Anterior cingulate cortex (tissue), 58 donors: ENCODE results near the gene MAP7.

ENCODE experiments used
- DNase-seq, 58 donors: peaks; one replicate each; lab custom pipeline; 2025; lab: John Stamatoyannopoulos, UW

MAP7 gene

DNA sequence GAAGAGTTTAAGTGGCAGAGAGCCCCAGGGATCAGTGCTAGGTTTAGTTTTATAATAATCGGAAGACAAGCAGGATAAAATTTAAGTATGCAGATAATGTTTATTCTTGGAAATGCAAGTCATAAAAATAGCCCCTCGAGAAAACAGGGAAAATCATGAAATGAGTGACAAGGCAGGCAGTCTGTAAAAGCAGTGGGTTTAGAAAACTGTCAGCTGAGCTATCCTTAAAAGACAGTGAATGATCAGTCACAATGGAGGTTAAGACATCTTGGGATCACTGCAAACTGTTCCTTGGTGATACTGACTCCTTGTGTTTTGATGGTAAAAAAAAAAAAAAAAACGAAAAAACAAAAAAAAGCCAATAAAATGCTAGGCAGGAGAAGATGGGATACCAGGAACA is 199.3 kb downstream of the MAP7 start:
- DNase-seq, result no peak

DNA sequence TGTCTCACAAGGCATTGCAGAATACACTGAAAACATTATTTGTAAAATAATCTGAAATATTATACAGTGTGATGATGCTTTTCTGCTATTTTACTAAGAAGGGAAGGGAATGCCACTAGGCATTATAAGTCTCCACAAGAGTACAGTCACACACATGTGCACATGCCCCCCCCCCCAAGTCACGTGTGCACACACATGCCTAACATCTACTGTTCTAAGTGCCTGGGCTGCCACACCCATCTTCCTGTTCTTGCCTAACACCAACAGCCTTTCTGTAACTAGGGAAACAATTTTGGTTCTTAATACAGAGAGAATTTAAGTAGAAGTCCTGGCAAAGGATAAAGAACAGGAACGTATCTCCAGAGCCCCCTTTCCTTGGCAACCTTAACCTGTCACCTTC is 202.4 kb downstream of the MAP7 start:
- no peak for DNase-seq

DNA sequence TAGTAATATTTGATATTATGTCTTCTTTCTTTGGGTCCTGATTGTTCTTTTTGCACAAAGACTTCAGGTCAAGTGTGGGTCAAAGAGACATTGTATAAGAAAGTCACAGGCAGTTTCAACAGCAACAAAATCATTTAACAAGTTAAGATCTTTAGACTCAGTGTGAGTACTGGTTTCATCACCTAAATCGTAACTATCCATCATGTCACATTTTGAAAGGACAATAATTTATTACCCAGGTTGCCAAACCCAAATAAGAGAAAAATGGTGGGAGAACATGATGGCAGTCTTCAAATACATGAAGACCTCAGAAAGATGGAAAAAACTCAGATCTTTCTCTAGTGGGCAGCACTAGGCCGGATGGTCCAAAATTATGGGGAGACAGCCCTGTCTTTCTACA is 205.1 kb downstream of the MAP7 start:
- no peak for DNase-seq

DNA sequence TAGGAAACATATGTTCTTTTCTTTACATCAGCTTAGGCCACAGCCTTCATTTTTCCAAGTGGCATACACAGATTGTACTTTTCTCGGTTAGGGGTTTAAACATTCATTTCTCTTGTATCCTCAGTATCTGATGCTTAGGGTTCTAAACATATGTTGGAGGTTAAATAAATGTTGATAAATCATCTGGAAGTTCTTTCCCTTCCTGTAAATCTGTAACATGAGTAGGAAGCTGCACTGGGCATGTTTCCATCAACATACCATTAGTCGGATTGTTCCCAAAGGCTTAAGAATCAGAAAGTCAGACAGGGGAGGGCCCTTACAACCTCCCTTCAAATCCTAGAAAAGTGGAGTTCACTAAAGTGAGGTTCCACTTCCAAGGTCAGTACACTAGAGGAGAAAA is 205.8 kb downstream of the MAP7 start:
- DNase-seq, result no peak

DNA sequence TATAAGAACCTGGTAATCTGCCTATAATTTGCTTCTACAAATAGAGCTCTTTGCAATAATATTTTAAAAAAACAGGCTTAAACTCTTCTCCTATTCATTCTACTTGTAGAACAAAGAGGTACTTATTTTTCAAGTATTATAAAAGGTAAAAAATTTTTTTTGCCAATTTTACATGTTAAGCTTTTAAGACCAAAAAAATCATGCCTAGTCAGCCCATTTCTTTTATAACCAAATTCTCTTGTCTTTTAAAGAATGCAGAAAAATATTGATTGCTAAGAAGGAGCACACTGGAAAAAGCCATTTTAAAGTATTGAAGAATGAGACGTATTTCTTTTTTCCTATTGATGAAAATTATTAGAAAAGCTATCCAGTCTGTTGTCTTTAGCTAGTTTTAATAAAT is 206.5 kb downstream of the MAP7 start:
- no peak for DNase-seq

DNA sequence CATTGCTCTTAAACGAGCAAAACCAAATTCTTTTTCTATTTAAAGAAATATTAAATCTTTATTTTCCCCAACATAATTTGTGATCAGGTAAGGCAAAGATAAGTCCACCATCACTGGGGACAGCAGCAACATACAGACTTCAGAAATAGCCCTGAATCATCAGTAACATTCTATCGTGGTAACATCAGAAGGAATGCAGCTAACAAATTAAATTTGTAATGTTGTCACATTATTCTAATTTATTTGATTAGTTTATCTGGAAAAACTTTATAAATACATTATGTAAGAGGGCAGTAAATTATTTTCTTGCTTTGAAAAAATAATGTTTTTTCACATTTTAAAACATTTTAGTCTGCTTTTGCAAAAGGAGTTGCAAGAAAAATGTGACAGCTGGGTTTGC is 206.9 kb downstream of the MAP7 start:
- no peak for DNase-seq

DNA sequence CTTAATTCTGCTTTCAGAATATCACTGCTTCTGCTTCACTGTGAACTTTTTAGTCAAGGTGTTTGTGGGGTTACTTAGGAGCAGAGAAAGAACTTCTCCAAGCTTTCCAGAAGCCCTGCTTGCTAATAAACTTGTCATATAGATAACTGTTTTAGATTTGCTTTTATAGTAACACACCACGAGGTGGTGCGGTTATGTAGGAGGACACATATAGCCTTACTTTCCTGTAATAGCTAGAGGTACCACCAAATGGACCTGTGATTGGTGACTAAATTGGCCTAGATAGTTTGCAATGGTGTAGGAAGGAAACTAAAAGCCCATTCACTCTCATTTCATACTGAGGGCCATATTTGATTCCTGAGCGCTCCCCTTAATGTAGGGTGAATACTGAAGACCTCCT is 208.3 kb downstream of the MAP7 start:
- DNase-seq, result peak in 1 of 58 donors; percentile 15

DNA sequence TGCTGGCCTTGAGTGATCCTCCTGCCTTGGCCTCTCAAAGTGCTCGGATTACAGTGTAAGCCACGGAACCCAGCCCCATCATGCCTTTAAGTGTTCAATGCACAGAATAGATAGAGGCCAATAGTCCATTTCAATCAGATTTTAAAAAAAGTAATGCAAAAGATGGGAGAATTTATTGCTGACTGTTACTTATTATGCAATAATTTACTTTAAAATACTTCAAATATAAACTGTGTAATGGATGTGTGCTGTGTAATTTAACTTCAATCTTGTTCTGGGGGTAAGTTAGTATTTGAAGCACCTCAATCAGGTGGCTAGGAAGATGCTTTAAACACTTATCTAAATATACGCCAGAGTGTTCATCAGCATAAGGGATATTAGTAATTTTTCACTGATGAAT is 208.9 kb downstream of the MAP7 start:
- no peak for DNase-seq

DNA sequence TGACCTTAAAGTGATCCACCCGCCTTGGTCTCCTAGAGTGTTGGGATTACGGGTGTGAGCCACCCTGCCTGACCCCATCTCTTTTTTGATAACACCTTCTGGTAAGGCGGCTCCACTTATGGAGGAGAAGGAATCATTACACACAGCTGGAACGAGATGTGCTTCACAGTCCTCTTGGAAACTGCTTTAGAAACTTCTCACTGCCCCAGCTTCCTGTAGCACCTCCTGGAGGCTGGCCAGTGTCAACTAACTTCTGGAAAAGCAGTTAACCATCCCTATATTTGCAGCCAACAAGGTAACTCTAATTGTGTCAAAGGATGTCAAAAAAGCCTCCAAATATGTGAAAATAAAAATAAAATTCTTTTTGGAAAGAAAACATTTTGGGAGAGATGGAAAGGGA is 211.7 kb downstream of the MAP7 start:
- DNase-seq, result no peak

DNA sequence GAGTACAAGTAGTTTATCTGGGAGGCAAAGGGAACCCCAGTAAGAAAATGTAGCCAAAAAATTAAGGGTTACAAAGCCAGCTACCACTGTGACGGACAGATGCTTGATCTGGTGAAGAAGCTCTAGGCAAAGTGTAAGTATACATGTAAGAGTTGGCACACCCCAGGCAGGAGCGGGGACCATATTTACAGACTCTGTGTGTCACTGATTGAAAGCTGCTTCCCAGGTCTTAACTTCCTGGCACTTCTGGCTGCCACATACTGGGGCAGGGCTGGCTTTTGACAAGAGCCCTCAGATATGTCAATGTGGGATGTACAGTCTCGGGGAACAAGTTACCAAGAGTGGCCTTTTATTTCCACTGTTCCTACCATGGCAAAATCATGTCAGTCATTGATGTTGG is 212.6 kb downstream of the MAP7 start:
- no peak for DNase-seq

DNA sequence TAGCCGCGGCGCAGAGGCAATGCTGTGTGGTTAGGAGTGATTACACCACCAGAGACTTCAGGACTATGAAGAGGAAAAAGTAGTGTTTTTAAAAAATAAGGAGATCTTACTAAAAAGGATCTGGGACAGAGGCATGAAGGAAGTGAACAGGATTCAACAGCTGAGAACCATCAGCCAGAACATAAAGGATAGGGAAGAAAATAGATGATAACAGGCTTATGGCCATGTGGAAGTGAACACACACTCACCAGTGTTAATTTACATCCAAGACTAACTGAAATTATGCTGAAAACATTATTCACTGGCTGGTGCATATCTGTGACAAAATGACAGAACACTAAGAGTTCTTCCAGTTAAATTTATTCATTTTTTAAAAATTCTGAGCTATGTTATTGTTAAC is 213.1 kb downstream of the MAP7 start:
- peak in 1 of 58 donors; percentile 14 for DNase-seq

DNA sequence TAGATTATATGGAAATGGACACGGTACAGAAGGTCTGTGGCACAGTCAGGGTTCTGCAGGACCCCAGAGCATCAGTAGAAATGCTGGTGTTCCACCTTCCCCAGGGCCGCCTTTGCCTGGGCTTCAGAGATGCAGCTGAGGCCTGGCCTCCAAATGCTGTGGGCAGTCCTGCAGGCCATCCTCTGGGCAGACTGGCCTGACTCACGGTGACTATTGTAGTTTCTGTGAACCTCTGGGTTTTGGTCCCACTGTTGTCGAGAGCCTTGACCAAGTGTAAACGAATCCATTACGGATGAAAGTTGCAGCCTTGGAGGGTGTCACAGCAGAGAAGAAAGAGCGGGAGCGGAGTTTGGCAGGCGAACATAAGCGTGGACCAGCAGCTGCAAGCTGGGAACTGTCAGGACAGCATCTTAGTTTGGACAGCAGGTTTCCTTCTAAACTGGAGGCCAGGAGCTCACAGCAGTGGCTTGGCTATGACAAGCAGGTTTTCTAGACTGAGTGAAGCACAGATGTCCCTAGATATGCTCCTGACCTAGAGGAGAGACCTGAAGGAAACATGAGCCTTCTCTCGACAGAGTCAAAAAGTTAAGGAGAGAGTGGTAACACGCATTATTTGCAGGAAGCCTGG is 214.4 kb downstream of the MAP7 start:
- DNase-seq, result peak in 10 of 58 donors; percentile 11 to 33 (median 23)

DNA sequence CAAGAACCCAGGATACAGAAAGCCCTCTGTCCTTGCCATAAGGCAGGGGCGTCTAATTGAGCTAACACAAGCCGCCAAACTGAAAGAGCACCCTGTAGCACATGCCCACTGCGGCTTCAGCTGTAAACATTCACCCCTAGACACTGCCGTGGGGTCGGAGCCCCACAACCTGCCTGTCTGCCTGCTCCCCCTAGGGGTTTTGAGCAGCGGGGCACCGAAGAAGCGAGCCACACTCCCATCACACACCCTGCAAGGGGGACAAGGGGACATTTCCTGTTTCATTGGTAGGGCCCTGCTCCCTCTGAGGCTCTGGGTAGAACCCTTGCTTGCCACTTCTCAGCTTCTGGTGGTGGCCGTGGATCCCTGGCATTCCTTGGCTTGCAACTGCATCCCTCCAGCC is 215.4 kb downstream of the MAP7 start:
- DNase-seq, result peak in 1 of 58 donors; percentile 29

DNA sequence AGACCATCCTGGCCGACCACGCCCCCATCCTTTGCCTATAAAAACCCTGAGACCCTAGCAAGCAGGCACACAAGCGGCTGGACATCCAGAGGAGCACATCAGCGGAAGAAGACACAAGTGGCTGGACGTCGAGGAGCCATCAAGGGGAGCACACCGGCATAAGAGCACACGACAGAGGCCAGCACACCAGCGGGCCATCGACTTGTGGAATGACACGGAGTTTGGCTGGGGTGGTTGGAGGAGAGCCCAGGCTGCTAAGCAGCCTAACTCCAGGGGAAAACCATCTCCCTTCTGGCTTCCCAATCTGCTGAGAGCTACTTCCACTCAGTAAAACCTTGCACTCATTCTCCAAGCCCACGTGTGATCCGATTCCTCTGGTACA is 215.8 kb downstream of the MAP7 start:
- peak in 16 of 58 donors; percentile 18 to 54 (median 36) for DNase-seq

DNA sequence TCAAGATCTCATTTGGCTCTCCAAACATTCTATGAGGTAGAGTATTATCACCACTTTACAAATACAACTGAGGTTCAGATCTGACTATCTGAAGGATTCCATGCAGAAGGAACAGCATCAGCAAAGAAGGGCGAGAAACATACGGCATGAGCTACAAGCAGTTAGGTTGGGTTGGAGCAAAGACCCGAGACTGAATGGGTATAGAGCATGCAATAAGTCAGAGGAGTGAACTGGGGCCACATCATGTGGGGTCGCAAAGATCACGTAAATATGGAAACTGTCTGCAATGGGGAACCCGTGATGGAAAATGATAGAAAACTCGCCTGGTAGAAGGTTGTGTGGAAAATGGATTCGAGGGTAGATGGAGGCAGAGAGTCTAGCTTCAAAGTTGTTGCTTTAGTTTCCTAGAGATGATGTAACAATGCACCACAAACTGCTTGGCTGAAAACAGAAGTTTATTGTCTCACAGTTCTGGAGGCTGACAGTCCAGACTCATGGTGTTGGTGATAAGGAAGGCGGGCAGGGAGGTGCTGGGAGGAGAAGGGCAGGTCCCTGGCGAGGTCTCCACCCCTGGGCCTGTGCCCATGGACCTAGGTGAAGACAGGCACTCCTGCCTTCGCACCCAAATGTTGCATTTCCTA is 216.3 kb downstream of the MAP7 start:
- peak in 1 of 58 donors; percentile 24 for DNase-seq

DNA sequence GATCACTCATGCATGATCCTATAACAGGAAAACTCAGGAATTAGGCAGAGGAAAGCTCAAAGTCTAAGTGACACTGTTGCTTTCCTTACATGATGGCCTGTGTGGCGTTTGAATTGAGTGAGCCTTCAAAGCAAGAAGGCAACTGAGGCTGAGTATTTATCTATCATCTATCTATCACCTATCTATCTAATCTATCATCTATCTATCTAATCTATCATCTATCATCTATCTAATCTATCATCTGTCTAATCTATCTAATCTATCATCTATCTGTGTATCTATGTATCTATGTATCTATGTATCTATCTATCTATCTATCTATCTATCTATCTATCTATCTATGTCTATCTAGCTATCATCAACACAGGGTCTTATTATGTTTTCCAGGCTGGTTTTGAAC is 218.8 kb downstream of the MAP7 start:
- no peak for DNase-seq

DNA sequence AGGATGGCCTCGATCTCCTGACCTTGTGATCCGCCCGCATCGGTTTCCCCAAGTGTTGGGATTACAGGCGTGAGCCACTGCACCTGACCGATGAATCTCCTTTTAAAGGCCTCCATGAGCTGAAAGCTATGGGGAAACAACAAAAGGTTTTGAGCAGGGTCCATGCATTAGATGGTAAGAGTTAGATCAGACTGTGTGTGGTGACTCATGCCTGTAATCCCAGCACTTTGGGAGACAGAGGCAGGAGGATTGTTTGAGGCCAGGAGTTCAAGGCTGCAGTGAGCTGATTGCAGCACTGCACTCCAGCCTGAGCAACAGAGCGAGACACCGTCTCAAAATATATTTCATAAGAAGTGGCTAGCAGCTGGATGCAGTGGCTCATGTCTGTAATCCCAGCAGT is 219.6 kb downstream of the MAP7 start:
- no peak for DNase-seq

DNA sequence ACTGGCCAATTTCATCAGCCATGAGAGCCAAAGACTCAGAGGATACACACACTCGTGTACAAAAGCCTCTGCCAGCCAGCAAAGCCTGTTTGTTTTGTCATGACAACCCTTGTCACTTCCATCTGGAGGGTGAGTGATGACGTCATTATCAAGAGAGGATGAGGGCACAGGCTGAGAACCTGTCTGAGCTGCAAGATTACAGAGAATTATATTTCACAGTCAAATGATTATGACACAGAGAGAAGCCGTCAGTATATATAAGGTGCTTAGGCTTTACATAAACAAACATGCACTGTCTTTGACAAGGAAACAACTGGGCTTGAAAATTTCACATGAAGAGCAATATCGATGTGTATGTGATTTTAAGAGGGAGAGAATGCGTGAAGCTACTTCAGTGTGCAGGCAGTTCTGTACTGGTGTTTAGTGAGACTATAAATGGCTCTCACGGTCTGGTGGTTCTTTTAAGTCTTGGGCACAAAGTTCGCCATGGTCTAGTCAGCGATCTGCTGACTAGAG is 224.1 kb downstream of the MAP7 start:
- peak in 13 of 58 donors; percentile 3 to 34 (median 15) for DNase-seq

DNA sequence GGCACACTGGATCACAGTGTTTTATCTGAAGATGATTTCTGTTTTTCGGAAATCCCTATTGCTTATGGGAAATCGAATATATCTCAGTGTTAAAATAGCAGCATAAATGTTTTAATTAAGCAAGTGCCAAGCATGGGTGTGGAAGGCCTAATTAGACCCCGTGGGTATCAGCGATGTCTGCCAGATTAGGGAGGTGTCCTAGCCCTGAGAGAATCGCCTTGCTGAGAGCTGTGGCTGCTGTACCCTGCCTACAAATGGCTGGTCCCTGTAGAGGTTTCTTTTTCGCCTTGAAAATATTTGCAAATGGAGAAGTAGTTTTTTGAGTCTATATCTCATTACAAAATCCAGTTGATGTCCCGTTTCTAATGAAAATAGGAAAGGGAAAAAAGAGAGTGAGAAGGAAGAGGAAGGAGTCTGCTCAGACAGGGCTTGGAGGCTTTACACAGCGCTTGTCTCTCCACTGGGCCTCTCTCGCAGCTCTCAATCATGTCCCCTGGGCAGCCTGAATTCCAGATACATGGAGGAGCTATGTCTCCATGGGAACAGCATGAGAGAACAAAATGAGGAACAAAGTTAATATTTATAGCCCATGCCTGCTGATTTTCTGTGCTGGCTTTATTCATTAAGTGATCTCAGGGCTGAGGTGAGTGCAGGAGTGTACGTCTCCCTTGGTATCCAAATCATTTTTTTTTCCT is 225.4 kb downstream of the MAP7 start:
- peak in 22 of 58 donors; percentile 5 to 65 (median 20) for DNase-seq

DNA sequence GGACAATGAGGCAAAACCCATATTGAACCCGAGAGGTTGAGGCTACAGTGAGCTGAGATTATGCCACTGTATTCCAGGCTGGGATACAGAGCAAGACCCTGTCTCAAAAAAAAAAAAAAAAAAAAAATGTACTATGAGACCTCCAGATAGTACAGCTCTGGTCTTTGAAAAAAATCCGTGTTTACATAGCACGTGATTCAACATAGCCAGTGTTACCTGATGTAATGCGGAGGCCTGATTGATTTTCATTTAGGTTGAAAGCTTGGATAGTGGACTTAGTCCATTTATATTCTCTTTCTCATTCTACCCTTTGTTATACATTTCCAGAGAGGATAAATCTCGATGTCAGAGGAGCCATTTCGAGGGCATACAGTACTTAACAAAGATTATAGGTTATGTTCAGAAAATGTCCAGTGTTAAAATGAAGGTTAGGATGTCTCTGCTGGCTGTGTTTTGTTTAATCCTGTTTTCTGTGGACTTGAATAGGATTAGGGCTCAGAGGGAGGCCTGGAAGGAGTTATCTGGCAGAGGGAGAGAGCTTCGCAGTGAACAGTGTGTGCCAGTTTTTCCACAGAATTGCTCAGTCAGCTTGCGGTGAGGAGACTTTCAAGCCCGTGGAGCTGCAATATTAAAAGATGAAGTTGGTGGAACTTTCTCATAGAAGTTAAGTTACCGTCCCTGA is 226.7 kb downstream of the MAP7 start:
- DNase-seq, result peak in 25 of 58 donors; percentile 4 to 61 (median 31)

DNA sequence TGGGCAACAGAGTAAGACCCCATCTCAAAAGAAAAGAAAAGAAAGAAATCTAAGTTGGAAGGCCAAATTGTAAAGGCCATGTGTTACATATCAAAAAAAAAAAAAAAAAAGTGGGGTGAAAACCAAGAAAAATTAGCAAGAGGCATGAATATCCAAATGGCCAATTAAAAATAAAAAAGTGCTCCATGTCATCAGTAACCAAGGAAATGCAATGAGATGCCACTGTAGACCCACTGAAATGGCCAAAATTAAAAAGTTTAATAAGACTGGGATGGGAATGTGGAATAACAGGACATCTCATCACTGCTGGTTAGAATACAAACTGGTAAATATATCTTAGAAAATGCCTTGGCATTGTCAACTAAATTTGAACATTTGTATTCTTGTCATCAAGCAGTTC is 230.5 kb downstream of the MAP7 start:
- no peak for DNase-seq
